Choroid plexus epithelial cell (primary cell): Measurements from ENCODE around the gene ALPL.
"Not testable (repeated sequence)": the region's sequence is repeated elsewhere in the genome, so short reads cannot be mapped to it uniquely, and the experiment has no call there.

Experiments used
- DNase-seq: peaks from one replicate; pipeline ENCODE4 v3.0.0-alpha.2; 2010; ENCODE audit warnings: low read depth
- H3K4me3 ChIP-seq: 2 replicates; pipeline ENCODE4 v1.5.1; 2011; ENCODE audit warnings: low read depth, mild to moderate bottlenecking, control low read depth, low read length, moderate library complexity
- TF ChIP-seq, protein P1 (sequence below): conservative IDR thresholded peaks from 2 replicates; pipeline ENCODE4 v1.5.1; 2011; ENCODE audit warnings: low read depth, mild to moderate bottlenecking, control low read depth, inconsistent platforms, low read length, moderate library complexity

The ALPL gene

DNA sequence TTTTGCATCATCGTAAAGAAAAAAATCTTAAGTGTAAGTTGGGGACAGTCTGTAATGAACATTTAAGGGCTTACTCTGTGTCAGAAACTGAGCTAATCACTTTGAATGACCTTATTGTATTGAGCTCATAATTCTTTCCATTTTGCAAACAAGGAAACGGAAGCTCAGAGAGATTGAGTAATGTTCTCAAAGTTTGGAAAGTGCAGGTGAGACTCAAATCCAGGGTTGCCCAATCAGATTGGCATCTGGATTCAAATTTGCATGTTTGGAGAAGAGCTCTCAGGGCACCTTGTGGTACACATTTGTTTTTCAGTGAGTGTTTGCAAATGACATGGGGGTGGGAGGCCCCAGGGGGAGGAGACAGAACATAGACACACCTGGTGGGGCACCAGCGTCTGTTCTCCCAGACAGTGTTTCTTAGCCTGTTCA is 8.0 kb downstream of the ALPL start:
- TF ChIP-seq, protein P1, sequence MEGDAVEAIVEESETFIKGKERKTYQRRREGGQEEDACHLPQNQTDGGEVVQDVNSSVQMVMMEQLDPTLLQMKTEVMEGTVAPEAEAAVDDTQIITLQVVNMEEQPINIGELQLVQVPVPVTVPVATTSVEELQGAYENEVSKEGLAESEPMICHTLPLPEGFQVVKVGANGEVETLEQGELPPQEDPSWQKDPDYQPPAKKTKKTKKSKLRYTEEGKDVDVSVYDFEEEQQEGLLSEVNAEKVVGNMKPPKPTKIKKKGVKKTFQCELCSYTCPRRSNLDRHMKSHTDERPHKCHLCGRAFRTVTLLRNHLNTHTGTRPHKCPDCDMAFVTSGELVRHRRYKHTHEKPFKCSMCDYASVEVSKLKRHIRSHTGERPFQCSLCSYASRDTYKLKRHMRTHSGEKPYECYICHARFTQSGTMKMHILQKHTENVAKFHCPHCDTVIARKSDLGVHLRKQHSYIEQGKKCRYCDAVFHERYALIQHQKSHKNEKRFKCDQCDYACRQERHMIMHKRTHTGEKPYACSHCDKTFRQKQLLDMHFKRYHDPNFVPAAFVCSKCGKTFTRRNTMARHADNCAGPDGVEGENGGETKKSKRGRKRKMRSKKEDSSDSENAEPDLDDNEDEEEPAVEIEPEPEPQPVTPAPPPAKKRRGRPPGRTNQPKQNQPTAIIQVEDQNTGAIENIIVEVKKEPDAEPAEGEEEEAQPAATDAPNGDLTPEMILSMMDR: no peak
- no peak overlapping the region for H3K4me3 ChIP-seq
- no peak for DNase-seq

DNA sequence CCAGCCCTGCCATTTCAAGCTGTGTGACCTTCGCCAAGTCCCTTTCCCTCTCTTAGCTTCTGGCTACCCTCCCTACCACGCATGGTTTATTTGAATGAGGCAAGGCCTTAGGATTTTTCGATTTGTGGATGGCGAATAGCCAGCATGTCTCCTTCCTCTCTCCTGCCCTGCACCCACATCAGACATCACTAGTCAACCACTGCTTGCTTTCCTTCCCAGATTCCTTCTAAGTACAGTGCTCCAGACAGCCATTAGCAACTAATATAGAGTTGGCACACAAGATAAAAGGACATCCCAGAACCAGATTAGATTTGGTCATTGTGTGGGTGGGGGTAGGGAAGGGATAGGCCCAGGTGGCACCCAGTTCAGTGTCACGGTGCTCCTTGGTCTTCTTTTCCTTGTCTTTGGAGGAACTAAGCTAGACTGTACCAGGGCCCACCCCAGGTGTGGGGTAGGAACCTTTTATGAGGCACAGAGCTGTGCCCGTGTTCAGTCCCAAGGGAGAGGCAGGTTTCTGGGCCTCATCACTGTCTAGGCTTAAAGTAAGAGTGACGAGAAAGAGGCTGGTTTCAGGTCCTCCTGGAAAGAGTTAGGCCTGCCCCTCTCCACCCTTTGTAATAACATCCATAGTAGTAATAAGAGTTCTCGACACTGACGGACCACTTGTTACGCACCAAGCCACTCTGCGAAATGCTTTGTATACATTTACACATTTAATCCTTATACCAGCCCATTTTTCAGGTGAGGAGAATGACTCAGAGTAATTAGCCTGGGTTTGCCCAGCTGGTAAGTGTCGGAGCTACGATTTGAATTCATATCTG is 8.6 kb downstream of the ALPL start:
- no peak overlapping the region for H3K4me3 ChIP-seq
- TF ChIP-seq, protein P1: no peak
- DNase-seq: no peak

DNA sequence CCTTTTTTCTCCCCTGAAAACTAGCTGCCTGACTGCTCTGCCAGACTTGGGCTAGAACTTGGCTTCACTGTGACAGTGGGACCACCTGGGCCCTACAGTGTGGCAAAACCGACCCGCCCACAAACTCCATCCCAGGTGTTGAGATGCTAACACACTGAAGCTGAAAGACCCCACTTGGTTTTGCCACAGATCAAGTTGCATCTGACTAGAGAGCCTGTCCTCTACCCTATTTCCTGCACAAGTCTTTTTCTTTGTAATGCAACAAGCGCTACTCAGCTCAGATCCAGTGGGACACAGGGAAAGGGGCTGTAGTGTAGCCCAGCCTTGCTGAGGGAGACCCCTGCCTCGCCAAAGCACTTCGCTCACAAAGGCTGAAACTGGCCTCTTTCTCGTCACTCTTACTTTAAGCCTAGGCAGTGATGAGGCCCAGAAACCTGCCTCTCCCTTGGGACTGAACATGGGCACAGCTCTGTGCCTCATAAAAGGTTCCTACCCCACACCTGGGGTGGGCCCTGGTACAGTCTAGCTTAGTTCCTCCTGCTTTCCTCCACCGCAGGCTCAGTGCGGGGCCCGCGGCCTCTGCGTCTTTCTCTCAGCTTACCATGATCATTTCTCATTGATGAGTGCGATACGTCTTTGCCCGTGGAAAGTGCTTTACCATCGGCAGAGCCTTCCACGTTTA is 9.7 kb downstream of the ALPL start:
- TF ChIP-seq, protein P1: no peak
- no peak overlapping the region for H3K4me3 ChIP-seq
- no peak for DNase-seq

DNA sequence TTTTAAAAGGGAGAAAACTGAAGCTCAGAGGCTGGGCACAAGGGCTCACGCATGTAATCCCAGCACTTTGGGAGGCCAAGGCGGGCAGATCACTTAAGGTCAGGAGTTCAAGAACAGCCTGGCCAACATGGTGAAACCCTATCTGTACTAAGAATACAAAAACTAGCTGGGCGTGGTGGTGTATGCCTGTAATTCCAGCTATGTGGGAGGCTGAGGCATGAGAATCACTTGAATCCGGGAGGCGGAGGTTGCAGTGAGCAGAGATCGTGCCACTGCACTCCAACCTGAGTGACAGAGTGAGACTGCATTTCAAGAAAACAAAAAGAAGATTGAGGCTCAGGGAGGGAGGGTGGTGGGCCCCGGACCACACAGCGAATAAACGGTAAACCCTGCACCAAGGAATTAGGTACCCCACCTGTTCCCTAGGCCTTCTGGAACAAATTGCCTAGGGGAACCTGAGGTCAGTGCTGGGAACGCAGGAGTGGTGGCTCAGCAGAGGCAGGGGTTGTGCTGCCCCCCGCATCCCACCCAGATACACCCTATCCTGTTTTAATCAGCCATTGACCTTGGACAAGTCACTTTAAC is 10.4 kb downstream of the ALPL start:
- not testable (repeated sequence) for H3K4me3 ChIP-seq, DNase-seq

- TF ChIP-seq, protein P1: no peak
- no peak overlapping the region for H3K4me3 ChIP-seq
- DNase-seq: peak; percentile 69
Observed at GRCh38 chr1:21520899-21521716, 11.9 kb downstream of the ALPL start.

DNA sequence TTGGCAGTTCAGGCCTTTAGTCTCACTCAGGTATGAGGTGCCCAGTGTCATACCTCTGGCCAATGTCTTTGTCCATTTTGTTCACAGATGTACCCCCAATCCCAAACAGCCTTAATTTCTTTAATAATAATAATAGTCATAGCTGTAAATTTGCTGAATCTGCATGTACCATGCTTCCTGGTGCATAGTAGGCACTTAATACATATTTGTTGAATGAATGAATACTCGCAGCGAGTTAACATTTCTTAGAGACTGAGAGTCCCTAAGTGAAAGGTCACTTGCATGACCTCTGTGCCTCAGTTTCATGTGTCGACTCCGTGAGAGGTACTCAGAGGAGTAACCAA is 12.5 kb downstream of the ALPL start:
- H3K4me3 ChIP-seq: no peak overlapping the region
- DNase-seq: no peak
- TF ChIP-seq, protein P1: no peak

GRCh38 chr1:21522525-21523038 is 13.4 kb downstream of the ALPL start:
- no peak for DNase-seq
- TF ChIP-seq, protein P1: no peak
- H3K4me3 ChIP-seq: no peak overlapping the region
